ENCODE data around the gene SERPIND1.

SERPIND1 gene

DNA sequence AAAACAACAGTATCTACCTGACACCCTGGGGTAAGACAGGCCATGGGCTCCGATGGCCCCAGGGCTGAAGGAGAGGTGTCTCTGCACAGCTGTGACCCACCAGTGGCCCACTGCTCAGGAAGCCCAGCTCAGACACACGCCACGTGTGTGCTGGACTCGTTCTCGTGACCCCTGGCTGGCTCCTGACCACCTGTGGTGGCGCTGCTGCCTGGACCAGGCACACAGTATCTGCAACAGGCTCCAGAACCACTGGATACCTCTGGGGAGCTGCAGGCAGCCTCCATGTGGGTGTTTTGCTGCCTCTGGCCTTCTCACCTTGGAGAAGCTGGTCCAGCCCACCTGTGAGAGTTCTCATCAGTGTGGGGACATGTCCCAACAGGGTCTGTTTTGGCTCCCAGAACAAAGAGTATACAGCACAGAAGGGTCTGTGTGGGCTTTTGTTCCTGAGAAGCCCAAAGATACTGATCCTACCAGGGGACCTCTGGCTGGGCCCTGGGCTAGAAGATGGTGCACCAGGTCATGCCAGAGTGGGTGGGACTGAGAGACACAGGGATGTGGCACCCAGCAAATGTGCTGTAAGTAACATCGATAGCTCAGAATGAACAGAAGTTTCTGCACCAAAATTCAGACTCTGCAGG lies 21.7 kb upstream of the SERPIND1 start:
- no peak overlapping the region for H3K4me3 ChIP-seq (ENCODE audit: low read length)
- H3K9ac ChIP-seq (ENCODE audit: low read length) = no peak overlapping the region
- H3K79me2 ChIP-seq (ENCODE audit: low read length) = no peaks in the 10 kb centered on the region
- TF ChIP-seq EZH2 (optimal IDR thresholded peaks at IDR 0.05; ENCODE audit: low read depth, low read length) (no peak), EZH2phosphoT487 (IDR thresholded peaks at IDR 0.05; ENCODE audit: low read length) (no peak)
- TF ChIP-seq, protein P1, sequence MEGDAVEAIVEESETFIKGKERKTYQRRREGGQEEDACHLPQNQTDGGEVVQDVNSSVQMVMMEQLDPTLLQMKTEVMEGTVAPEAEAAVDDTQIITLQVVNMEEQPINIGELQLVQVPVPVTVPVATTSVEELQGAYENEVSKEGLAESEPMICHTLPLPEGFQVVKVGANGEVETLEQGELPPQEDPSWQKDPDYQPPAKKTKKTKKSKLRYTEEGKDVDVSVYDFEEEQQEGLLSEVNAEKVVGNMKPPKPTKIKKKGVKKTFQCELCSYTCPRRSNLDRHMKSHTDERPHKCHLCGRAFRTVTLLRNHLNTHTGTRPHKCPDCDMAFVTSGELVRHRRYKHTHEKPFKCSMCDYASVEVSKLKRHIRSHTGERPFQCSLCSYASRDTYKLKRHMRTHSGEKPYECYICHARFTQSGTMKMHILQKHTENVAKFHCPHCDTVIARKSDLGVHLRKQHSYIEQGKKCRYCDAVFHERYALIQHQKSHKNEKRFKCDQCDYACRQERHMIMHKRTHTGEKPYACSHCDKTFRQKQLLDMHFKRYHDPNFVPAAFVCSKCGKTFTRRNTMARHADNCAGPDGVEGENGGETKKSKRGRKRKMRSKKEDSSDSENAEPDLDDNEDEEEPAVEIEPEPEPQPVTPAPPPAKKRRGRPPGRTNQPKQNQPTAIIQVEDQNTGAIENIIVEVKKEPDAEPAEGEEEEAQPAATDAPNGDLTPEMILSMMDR (IDR thresholded peaks at IDR 0.05; ENCODE audit: low read length) = no peak
- H3K27ac ChIP-seq (ENCODE audit: low read length) = no peak overlapping the region
- no peaks in the 10 kb centered on the region for H3K27me3 ChIP-seq (replicated peaks; ENCODE audit: insufficient read depth, low read length)
- no peaks in the 10 kb centered on the region; the same call in 1 of the 2 replicates for H3F3A ChIP-seq (ENCODE audit: insufficient read depth, low read length)
- H3K9me3 ChIP-seq (replicated peaks; ENCODE audit: insufficient read depth, low read length) = no peaks in the 10 kb centered on the region
- no peak overlapping the region for H3K4me2 ChIP-seq (ENCODE audit: low read depth, low read length)
- DNase-seq = no peak
- no peaks in the 10 kb centered on the region for H4K20me1 ChIP-seq (ENCODE audit: insufficient read depth, low read length)
- no peaks in the 10 kb centered on the region for H3K9me2 ChIP-seq (replicated peaks; ENCODE audit: insufficient read depth, low read length)
- no peaks in the 10 kb centered on the region for H3K36me3 ChIP-seq (replicated peaks; ENCODE audit: insufficient read depth, low read length)
- no peaks in the 10 kb centered on the region for H3K4me1 ChIP-seq (ENCODE audit: low read length)
- no peak overlapping the region for H2AFZ ChIP-seq (ENCODE audit: low read length)

DNA sequence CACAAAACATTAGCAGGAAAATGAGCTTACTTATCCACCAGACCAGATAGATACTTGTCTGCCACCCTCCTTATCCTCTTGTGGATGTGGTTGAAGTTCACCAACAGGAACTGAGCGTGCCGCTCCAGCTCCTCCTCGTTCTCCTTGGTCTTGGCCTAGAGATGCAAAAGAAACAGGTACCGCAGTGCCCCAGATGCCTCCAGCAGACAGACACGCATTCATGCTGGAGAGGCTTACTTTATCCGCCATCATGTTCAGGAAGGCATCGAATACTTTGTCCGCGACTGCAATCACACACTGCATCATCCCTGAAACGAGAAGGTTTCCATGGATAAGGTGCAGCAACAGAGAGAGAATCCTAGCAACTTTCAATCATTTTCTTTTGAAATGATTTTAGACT lies 21.0 kb upstream of the SERPIND1 start:
- H3K79me2 ChIP-seq (ENCODE audit: low read length) = no peaks in the 10 kb centered on the region
- H3K27me3 ChIP-seq (replicated peaks; ENCODE audit: insufficient read depth, low read length) = no peaks in the 10 kb centered on the region
- no peak overlapping the region for H3K9ac ChIP-seq (ENCODE audit: low read length)
- H3K9me2 ChIP-seq (replicated peaks; ENCODE audit: insufficient read depth, low read length) = no peaks in the 10 kb centered on the region
- H3K4me3 ChIP-seq (ENCODE audit: low read length) = no peak overlapping the region
- no peaks in the 10 kb centered on the region for H3K9me3 ChIP-seq (replicated peaks; ENCODE audit: insufficient read depth, low read length)
- DNase-seq = no peak
- H2AFZ ChIP-seq (ENCODE audit: low read length) = no peak overlapping the region
- no peak overlapping the region for H3K27ac ChIP-seq (ENCODE audit: low read length)
- H3K36me3 ChIP-seq (replicated peaks; ENCODE audit: insufficient read depth, low read length) = no peaks in the 10 kb centered on the region
- no peaks in the 10 kb centered on the region for H3K4me1 ChIP-seq (ENCODE audit: low read length)
- no peaks in the 10 kb centered on the region; the same call in 1 of the 2 replicates for H3F3A ChIP-seq (ENCODE audit: insufficient read depth, low read length)
- no peak overlapping the region for H3K4me2 ChIP-seq (ENCODE audit: low read depth, low read length)
- no peaks in the 10 kb centered on the region for H4K20me1 ChIP-seq (ENCODE audit: insufficient read depth, low read length)
- TF ChIP-seq, protein P1 (IDR thresholded peaks at IDR 0.05; ENCODE audit: low read length) = no peak
- TF ChIP-seq EZH2 (optimal IDR thresholded peaks at IDR 0.05; ENCODE audit: low read depth, low read length) = no peak

DNA sequence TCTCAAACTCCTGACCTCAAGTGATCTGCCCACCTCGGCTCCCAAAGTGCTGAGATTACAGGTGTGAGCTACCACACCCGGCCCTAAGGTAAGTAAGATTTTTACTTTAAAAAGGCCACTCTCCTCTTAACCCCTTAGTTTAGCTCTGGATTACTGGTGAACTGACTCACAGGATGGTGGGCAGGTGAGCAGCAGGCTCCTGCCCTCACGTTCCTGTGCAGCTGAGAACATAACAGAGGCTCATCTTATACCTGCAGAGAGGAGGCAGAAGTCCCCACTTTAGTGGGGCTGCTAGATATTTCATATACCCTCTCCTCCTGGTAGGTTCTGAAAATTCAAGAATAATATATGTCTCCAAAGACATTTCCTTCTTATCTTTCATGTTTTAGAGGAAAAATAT lies 17.1 kb upstream of the SERPIND1 start:
- peaks cover 4% of the 10 kb centered on the region; the same call in 1 of the 2 replicates for H3K36me3 ChIP-seq (replicated peaks; ENCODE audit: insufficient read depth, low read length)
- H3K27me3 ChIP-seq (replicated peaks; ENCODE audit: insufficient read depth, low read length) = no peaks in the 10 kb centered on the region
- H4K20me1 ChIP-seq (ENCODE audit: insufficient read depth, low read length) = no peaks in the 10 kb centered on the region
- H2AFZ ChIP-seq (ENCODE audit: low read length) = no peak overlapping the region
- no peaks in the 10 kb centered on the region for H3K4me1 ChIP-seq (ENCODE audit: low read length)
- TF ChIP-seq EZH2 (optimal IDR thresholded peaks at IDR 0.05; ENCODE audit: low read depth, low read length) = no peak
- H3K79me2 ChIP-seq (ENCODE audit: low read length) = no peaks in the 10 kb centered on the region
- no peaks in the 10 kb centered on the region for H3F3A ChIP-seq (ENCODE audit: insufficient read depth, low read length)
- no peak overlapping the region for H3K4me2 ChIP-seq (ENCODE audit: low read depth, low read length)
- H3K27ac ChIP-seq (ENCODE audit: low read length) = no peak overlapping the region
- DNase-seq = no peak
- H3K9ac ChIP-seq (ENCODE audit: low read length) = no peak overlapping the region
- H3K9me2 ChIP-seq (replicated peaks; ENCODE audit: insufficient read depth, low read length) = no peaks in the 10 kb centered on the region
- H3K4me3 ChIP-seq (ENCODE audit: low read length) = no peak overlapping the region
- no peaks in the 10 kb centered on the region for H3K9me3 ChIP-seq (replicated peaks; ENCODE audit: insufficient read depth, low read length)

DNA sequence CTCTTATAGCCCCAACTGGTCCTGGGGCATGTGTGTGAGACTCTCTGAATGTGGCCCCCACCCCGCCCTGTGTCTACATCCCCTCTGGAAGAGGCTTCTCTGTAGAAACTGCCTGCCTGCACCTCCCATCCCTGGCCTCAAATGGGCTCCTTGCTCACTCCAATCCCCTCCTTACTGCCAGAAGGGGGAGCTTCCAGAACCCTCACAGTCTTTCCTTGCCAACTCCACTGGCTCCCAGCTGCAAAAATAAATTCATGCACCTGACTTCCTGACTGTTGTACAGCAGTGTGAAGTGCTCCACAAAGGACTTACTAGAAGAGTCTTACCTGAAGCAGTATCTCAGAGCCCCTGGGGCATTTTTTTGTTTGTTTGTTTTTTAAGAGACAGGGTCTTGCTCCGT lies 15.2 kb upstream of the SERPIND1 start:
- Histone ChIP-seq H3K36me3 (replicated peaks; ENCODE audit: insufficient read depth, low read length) (peaks cover 4% of the 10 kb centered on the region; the same call in 1 of the 2 replicates), H4K20me1 (ENCODE audit: insufficient read depth, low read length) (no peaks in the 10 kb centered on the region), H3K4me1 (ENCODE audit: low read length) (no peaks in the 10 kb centered on the region), H3K9me3 (replicated peaks; ENCODE audit: insufficient read depth, low read length) (no peaks in the 10 kb centered on the region), H2AFZ (ENCODE audit: low read length) (no peak overlapping the region), H3K27ac (ENCODE audit: low read length) (no peak overlapping the region), H3K79me2 (ENCODE audit: low read length) (no peaks in the 10 kb centered on the region), H3K4me3 (ENCODE audit: low read length) (no peak overlapping the region), H3K4me2 (ENCODE audit: low read depth, low read length) (no peak overlapping the region), H3K27me3 (replicated peaks; ENCODE audit: insufficient read depth, low read length) (no peaks in the 10 kb centered on the region), H3K9ac (ENCODE audit: low read length) (no peak overlapping the region), H3K9me2 (replicated peaks; ENCODE audit: insufficient read depth, low read length) (no peaks in the 10 kb centered on the region), H3F3A (ENCODE audit: insufficient read depth, low read length) (no peaks in the 10 kb centered on the region)
- no peak for TF ChIP-seq EZH2 (optimal IDR thresholded peaks at IDR 0.05; ENCODE audit: low read depth, low read length)
- TF ChIP-seq, protein P1 (IDR thresholded peaks at IDR 0.05; ENCODE audit: low read length) = no peak
- TF ChIP-seq EZH2phosphoT487 (IDR thresholded peaks at IDR 0.05; ENCODE audit: low read length) = no peak
- DNase-seq = no peak
